22Rv1 (cell line): ENCODE data around the gene DIP2C.

ENCODE experiments used
- H3K27ac ChIP-seq: fragments of 450-650 bp; 2 replicates; pipeline ENCODE4 v1.5.1; 2017
- ZFX ChIP-seq: fragments of 450-650 bp; IDR thresholded peaks from 2 replicates; pipeline ENCODE4 v1.6.1; 2017; ENCODE audit warnings: antibody characterized with exemption, borderline replicate concordance
- TF ChIP-seq, protein P1 (sequence below): fragments of 450-650 bp; IDR thresholded peaks from 2 replicates; pipeline ENCODE4 v1.5.1; 2017; ENCODE audit warnings: mild to moderate bottlenecking

Gene DIP2C

DNA sequence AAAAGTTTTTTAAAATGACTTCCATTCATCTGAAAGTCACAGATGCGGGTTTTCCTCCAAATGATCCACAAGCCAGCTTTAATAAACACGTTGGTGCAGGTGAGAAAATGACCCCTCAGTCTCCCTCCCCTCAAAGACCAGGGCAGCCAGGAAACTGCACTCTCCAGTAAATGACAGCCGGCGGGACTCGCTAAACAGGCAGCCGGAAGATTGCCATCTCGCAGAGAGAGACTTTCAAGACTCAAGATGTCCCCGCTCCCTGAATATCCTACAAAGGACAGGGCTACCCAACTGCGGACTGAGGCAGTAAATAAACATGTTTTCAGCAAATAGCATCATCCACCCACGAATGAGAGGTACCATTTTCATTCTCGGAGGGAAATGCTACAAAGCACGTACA is 116.8 kb downstream of the DIP2C start:
- no peak for TF ChIP-seq ZFX
- TF ChIP-seq, protein P1, sequence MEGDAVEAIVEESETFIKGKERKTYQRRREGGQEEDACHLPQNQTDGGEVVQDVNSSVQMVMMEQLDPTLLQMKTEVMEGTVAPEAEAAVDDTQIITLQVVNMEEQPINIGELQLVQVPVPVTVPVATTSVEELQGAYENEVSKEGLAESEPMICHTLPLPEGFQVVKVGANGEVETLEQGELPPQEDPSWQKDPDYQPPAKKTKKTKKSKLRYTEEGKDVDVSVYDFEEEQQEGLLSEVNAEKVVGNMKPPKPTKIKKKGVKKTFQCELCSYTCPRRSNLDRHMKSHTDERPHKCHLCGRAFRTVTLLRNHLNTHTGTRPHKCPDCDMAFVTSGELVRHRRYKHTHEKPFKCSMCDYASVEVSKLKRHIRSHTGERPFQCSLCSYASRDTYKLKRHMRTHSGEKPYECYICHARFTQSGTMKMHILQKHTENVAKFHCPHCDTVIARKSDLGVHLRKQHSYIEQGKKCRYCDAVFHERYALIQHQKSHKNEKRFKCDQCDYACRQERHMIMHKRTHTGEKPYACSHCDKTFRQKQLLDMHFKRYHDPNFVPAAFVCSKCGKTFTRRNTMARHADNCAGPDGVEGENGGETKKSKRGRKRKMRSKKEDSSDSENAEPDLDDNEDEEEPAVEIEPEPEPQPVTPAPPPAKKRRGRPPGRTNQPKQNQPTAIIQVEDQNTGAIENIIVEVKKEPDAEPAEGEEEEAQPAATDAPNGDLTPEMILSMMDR = no peak
- H3K27ac ChIP-seq = no peak overlapping the region

DNA sequence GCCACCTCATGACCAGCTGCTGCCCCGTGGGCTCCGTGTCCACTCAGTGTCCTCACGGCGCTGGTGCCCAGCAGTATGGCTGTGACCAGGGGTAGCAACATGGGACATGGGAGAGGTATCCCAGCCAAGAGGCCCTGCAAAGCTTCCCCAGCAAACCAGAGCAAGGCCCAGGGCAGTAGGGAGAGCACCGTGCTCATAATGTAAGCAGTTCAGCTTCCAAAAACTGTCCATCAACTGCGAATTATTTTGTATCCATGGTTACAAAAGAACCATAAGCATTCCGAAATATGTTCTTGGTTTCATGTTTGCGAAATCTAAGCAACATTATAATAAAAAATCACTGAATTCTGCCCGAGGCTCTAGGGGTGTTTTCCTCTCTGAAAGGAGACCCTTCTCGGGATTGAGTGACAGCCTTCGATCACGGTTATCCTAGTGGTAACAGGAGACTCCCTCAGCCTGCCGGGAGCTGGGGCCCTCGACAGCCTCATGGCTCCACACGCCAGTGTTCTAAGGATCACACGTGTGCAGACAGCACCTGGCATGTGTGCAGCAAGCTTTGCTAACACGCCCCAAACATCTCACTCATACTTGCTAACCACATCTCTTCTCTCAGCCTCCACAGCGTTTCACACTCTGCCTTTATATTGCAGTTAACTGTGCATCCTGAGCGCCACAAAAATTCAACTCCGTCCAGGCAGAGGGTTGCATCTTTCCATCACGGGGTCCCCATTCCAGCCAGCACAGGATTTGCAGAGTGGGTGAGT is 117.6 kb downstream of the DIP2C start:
- TF ChIP-seq ZFX = no peak
- TF ChIP-seq, protein P1 = no peak
- H3K27ac ChIP-seq = no peak overlapping the region

DNA sequence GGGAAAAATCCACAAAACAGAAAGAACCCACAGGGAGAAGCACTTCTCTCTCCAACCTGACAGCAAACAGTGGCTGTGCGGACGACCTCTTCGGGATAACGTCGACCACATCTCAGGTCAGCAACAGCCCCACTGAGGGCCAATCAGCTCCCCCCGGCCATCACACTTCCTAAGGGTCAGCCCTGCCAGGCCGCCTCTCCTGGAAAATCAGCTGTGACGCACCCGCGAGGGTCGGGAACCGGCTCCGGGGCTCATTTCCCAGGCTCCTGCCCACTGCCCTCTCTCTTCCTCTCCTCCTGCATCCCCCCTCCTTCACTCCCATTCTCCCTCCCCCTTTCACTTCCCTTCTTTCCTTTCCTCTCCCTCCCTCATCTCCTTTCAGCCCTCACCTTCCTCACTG is 118.3 kb downstream of the DIP2C start:
- no peak overlapping the region for H3K27ac ChIP-seq
- no peak for TF ChIP-seq ZFX
- TF ChIP-seq, protein P1 = no peak

DNA sequence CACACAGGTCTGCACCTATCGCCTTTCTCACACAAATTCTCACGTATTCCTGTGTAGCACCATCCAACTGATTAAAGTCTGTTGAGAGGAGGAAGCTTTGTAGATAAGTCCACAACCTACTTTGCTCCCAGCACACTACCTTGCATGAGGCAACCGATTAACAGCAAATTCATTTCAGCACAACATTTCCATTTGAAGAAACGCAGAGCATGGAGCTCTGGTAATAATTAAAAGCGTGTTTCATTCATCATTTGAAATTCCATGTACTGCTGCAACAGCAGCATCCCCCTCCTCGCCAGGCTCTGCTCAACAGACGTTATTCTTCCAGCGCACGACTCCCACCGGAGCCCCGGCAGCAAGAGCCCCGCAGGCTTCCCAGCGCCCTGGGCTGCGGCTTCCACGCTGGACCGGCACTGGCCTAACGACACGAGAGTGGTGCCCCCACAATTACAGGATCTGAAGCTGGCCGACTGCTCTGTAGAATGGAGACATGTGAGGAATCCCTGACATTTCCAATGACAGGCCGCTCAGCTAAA is 118.8 kb downstream of the DIP2C start:
- no peak overlapping the region for H3K27ac ChIP-seq
- TF ChIP-seq, protein P1 = no peak
- TF ChIP-seq ZFX = no peak

DNA sequence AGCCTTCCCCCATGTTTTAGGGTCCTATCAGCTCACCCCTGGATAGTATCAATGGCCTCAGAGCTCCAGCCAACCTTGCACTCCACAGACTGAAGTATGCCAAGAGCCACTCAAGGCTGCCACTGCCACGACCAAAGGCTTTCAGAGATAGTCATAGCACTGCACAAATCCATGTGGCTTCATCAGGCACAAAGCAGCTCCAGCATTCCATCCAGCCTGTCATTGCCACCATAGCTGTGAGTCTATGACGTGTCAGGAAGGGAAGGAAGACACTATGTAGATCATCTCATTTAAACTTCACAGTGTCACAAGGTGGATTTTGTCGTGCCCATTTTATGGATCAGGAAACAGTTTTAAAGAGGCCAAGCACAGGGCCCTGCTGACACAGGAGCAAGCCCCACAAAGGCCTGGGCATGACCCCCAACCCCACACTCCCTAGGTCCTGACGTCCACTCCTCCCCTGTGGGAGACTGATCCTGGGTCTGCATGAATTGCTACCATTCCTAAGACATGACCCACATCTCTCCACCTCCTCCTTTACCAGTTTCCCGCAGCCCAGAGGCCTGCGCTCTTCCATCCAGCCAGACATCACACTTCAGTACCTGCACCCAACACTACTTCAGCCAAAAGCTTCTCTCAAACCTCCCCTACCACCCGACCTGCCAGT is 119.4 kb downstream of the DIP2C start:
- TF ChIP-seq ZFX = no peak
- TF ChIP-seq, protein P1 = no peak

DNA sequence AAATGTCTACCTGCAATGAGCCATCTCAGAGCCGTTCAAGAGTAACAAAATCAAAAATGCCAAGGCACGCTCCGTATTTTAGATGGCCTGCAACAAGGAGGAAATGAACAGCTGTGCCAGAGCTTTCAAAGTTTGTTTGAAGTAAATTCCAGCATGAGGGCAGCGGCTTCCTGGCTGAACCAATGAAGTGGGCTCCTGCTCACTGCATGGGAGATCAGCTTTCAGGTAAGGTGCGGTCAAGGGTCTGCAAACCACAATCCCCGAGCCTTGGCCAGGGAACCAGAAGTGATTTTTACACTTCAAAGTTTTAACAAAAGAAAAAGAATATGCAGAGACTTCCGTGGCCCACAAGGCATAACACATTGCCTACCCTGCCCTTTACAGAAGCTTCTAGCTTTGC is 120.6 kb downstream of the DIP2C start:
- H3K27ac ChIP-seq = no peak overlapping the region
- TF ChIP-seq ZFX = no peak
- TF ChIP-seq, protein P1 = no peak

More for the DNA sequence above, 119.4 kb downstream of the DIP2C start:
- H3K27ac ChIP-seq = no peak overlapping the region

DNA sequence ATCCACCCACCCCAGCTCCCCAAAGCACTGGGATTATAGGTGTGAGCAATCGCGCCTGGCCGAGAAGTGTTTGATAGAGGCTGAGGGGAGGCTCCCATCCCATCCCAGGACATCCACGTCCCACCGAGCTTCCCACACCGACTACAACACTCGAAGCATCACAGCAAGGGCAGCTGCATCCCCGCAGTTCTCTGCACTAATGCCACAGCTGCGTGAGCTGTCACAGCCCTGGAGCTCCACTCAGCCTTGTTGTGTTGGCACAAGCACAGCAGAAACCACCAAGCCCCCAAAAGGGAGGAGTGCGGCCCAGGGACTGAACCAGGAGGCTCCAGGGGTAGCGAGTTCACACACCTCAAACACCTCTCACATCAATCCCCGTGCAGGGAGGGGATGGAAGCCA is 121.6 kb downstream of the DIP2C start:
- TF ChIP-seq, protein P1 = no peak
- no peak for TF ChIP-seq ZFX
- H3K27ac ChIP-seq = no peak overlapping the region
